ENCODE results near the gene HNRNPLL. TPM values are rescaled to one million over a fixed set of nuclear protein-coding genes. Genes with fewer than 3 reads are reported as not detected.
A peak's percentile ranks its signal among the peaks of the same experiment; 100 is the strongest.

The HNRNPLL gene
- total RNA-seq, 1 experiment from 2014 or later = 46.6 TPM

DNA sequence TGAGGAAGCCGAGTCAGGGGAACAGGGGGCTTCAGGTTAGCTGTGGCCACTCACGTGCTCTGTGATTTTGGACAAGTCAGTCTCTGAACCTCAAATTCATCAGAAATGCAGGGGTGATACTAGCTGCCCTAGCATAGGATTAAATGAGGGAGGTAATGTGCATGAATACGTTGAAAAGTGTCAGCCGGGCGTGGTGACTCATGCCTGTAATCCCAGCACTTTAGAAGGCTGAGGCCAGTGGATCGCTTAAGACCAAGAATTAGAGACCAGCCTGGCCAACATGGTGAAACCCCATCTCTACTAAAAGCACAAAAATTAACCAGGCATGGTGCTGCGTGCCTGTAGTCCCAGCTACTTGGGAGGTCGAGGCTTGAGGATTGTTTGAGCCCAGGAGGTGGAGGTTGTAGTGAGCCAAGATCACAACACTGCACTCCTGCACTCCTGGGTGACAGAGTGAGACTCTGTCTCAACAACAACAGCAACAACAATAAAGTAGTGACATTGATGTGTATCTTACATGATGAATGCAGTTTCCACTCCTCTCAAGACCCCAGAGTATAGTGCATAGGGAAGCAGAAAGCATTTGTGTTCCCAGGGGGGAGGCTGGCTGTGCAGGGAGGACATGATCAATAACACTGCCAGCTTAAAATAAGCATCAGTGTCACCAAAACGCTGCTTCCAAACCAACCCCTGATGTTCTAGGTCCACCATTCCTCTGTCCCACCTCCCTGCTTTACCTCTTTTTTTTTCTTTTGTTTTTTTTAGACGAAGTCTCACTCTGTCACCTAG lies 68.8 kb downstream of the HNRNPLL start:
- Histone ChIP-seq H3K9me3 (replicated peaks) (no peaks in the 10 kb centered on the region), H3K27me3 (replicated peaks) (no peaks in the 10 kb centered on the region), H3K27ac (no peak overlapping the region), H3K4me3 (no peak overlapping the region), H3K36me3 (no peaks in the 10 kb centered on the region), H3K4me1 (replicated peaks) (peaks cover 6% of the 10 kb centered on the region; the same call in 1 of the 2 replicates)
- DNase-seq (ENCODE audit: low read depth in 1 of 2, low spot score in 2 of 2) = no peak

GRCh38 chr2:38533180-38533579 lies 69.5 kb downstream of the HNRNPLL start:
- Histone ChIP-seq H3K36me3 (no peaks in the 10 kb centered on the region), H3K4me3 (no peak overlapping the region), H3K9me3 (replicated peaks) (no peaks in the 10 kb centered on the region), H3K27ac (no peak overlapping the region), H3K27me3 (replicated peaks) (no peaks in the 10 kb centered on the region), H3K4me1 (replicated peaks) (peaks cover 6% of the 10 kb centered on the region; the same call in 1 of the 2 replicates)
- no peak for DNase-seq (ENCODE audit: low read depth in 1 of 2, low spot score in 2 of 2)

DNA sequence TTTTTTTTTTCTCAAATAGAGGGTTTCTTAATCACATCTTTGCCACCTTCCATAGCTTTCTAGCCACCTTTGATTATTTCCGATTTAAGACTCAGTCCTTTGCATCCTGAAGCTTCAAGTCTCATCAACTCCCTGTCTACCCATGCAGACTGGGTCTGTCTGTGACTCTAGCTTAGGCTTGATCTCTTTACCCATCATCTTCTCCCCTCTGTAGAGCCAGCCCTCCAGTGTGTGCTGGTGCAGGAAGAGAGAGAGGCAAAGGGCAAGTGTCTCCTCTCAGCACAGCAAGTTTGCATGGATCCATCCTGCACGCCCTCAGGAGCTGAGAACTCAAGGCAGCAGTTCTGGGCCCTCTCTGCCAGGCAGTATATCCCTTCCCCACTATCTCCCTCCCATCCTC lies 70.4 kb downstream of the HNRNPLL start:
- Histone ChIP-seq H3K36me3 (no peaks in the 10 kb centered on the region), H3K9me3 (replicated peaks) (no peaks in the 10 kb centered on the region), H3K4me3 (no peak overlapping the region), H3K27me3 (replicated peaks) (no peaks in the 10 kb centered on the region), H3K4me1 (replicated peaks) (peaks cover 6% of the 10 kb centered on the region; the same call in 1 of the 2 replicates), H3K27ac (no peak overlapping the region)
- DNase-seq (ENCODE audit: low read depth in 1 of 2, low spot score in 2 of 2) = no peak

DNA sequence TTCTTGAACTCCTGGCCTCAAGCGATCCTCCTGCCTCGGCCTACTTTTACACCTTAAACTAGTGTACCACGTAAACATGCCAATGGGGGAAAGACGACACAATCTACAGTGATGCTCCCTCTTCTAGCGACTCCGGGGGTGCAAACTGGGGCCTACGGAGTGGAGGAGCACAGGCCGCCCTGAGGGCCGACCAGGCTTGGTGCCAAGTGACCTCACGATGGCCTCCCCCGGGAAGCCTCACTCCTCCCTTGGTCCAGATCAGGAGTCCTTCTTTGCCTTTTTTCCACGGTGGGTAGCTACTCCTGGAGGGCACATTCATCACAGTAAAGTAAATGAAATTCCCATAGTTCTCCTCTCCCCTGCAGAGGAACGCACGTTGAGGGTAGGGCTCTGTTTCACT lies 73.5 kb downstream of the HNRNPLL start:
- DNase-seq (ENCODE audit: low read depth in 1 of 2, low spot score in 2 of 2) = no peak
- Histone ChIP-seq H3K27ac (no peak overlapping the region), H3K4me1 (replicated peaks) (no peaks in the 10 kb centered on the region), H3K27me3 (replicated peaks) (0 out of 2 replicates have a peak, but pooled peaks cover 3% of the 10 kb centered on the region), H3K9me3 (replicated peaks) (no peaks in the 10 kb centered on the region), H3K4me3 (no peak overlapping the region), H3K36me3 (no peaks in the 10 kb centered on the region)

DNA sequence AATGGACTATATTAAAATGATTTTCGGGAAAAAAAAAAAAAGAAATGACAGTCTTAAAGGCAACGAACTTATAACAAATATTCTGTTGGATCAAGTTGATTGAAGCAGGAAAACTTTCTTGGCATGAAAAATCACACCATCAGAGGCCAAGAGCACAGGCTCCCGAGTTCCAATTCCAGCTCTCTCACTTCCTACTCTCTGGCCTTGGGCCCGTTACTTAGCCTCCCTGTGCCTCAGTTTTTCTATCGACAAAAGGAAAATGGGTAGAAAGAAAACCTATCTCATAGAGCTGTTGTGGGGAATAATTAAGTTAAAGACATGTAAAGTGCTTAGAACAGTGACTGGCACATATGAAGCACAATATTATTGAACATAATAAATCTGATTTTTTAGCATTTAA lies 74.2 kb downstream of the HNRNPLL start:
- no peak for DNase-seq (ENCODE audit: low read depth in 1 of 2, low spot score in 2 of 2)
- Histone ChIP-seq H3K27ac (no peak overlapping the region), H3K4me3 (no peak overlapping the region), H3K27me3 (replicated peaks) (0 out of 2 replicates have a peak, but pooled peaks cover 3% of the 10 kb centered on the region), H3K36me3 (no peaks in the 10 kb centered on the region), H3K4me1 (replicated peaks) (no peaks in the 10 kb centered on the region), H3K9me3 (replicated peaks) (no peaks in the 10 kb centered on the region)

GRCh38 chr2:38528008-38528442 lies 74.7 kb downstream of the HNRNPLL start:
- Histone ChIP-seq H3K4me3 (peak overlapping the region; percentile 33), H3K27me3 (replicated peaks) (0 out of 2 replicates have a peak, but pooled peaks cover 3% of the 10 kb centered on the region), H3K4me1 (replicated peaks) (no peaks in the 10 kb centered on the region), H3K27ac (no peak overlapping the region), H3K9me3 (replicated peaks) (no peaks in the 10 kb centered on the region), H3K36me3 (no peaks in the 10 kb centered on the region)
- peak; percentile 56 to 63 for DNase-seq (ENCODE audit: low read depth in 1 of 2, low spot score in 2 of 2)

DNA sequence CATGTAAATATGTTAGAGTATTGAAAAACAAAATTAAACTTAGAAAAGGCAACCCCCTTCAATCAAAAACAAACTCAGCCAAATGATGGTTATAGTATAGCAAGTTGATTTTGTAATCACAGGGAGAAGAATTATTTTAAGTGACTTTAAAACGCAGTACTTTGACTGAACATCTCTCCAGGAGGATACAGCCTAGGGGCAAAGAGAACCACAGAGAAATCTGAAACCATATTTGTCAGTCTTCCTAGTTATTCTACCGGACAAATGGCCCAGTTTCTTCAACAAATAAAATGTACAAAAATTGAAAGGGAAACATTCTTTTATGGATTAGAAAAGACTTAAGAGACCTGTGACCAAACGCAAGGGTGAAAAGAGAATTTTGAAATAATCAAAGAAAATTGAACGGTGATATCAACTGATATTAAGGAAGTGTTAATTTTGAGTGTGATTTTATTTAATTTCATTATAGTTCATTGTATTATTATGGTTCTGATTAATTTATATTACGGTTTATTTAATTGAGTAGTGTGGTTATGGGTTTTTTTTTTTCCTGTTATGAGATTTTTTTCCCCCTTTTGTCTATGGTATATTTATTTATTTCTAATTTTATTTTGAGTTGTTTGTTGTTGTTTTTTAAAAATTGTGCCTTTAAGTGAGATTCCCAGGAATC lies 75.3 kb downstream of the HNRNPLL start:
- Histone ChIP-seq H3K9me3 (replicated peaks) (no peaks in the 10 kb centered on the region), H3K27ac (no peak overlapping the region), H3K27me3 (replicated peaks) (0 out of 2 replicates have a peak, but pooled peaks cover 3% of the 10 kb centered on the region), H3K4me3 (peak overlapping the region; percentile 33), H3K4me1 (replicated peaks) (no peaks in the 10 kb centered on the region), H3K36me3 (no peaks in the 10 kb centered on the region)
- DNase-seq (ENCODE audit: low read depth in 1 of 2, low spot score in 2 of 2) = no peak

GRCh38 chr2:38526195-38526594 lies 76.5 kb downstream of the HNRNPLL start:
- Histone ChIP-seq H3K27ac (no peak overlapping the region), H3K9me3 (replicated peaks) (no peaks in the 10 kb centered on the region), H3K4me3 (no peak overlapping the region), H3K27me3 (replicated peaks) (0 out of 2 replicates have a peak, but pooled peaks cover 3% of the 10 kb centered on the region), H3K36me3 (no peaks in the 10 kb centered on the region), H3K4me1 (replicated peaks) (no peaks in the 10 kb centered on the region)
- DNase-seq (ENCODE audit: low read depth in 1 of 2, low spot score in 2 of 2) = no peak

GRCh38 chr2:38524580-38524979 lies 78.1 kb downstream of the HNRNPLL start:
- Histone ChIP-seq H3K4me1 (replicated peaks) (no peaks in the 10 kb centered on the region), H3K36me3 (no peaks in the 10 kb centered on the region), H3K27ac (no peak overlapping the region), H3K27me3 (replicated peaks) (0 out of 2 replicates have a peak, but pooled peaks cover 3% of the 10 kb centered on the region), H3K9me3 (replicated peaks) (no peaks in the 10 kb centered on the region), H3K4me3 (no peak overlapping the region)
- DNase-seq (ENCODE audit: low read depth in 1 of 2, low spot score in 2 of 2) = no peak

- Histone ChIP-seq H3K9me3 (replicated peaks) (no peaks in the 10 kb centered on the region), H3K27ac (no peak overlapping the region), H3K4me3 (no peak overlapping the region), H3K27me3 (replicated peaks) (0 out of 2 replicates have a peak, but pooled peaks cover 3% of the 10 kb centered on the region), H3K36me3 (no peaks in the 10 kb centered on the region), H3K4me1 (replicated peaks) (no peaks in the 10 kb centered on the region)
- DNase-seq (ENCODE audit: low read depth in 1 of 2, low spot score in 2 of 2) = no peak
These were observed 78.8 kb downstream of the HNRNPLL start for GRCh38 chr2:38523728-38524437.

GRCh38 chr2:38522754-38523349 lies 79.9 kb downstream of the HNRNPLL start:
- Histone ChIP-seq H3K4me1 (replicated peaks) (no peaks in the 10 kb centered on the region), H3K36me3 (no peaks in the 10 kb centered on the region), H3K27me3 (replicated peaks) (0 out of 2 replicates have a peak, but pooled peaks cover 3% of the 10 kb centered on the region), H3K4me3 (no peak overlapping the region), H3K27ac (no peak overlapping the region), H3K9me3 (replicated peaks) (no peaks in the 10 kb centered on the region)
- no peak for DNase-seq (ENCODE audit: low read depth in 1 of 2, low spot score in 2 of 2)

DNA sequence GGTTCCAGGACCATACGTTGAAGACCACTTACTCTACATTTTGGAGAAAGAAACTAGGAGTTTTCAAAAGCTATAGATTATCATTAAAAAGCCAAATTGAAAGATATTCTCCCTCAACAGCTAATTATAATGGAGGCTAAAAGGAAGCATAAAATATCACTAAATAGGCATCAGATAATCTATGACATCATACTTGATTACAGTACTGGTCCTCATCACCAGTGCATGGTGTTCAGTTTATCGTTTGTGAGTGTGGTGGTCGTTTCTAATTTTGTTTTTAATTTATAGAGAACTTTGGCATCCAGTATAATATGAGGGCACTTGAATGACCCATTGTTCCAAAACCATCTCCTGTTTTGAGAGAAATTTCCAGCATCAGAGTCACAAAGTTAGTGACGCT lies 80.9 kb downstream of the HNRNPLL start:
- Histone ChIP-seq H3K4me1 (replicated peaks) (no peaks in the 10 kb centered on the region), H3K9me3 (replicated peaks) (no peaks in the 10 kb centered on the region), H3K4me3 (no peak overlapping the region), H3K27me3 (replicated peaks) (0 out of 2 replicates have a peak, but pooled peaks cover 3% of the 10 kb centered on the region), H3K36me3 (no peaks in the 10 kb centered on the region), H3K27ac (no peak overlapping the region)
- DNase-seq (ENCODE audit: low read depth in 1 of 2, low spot score in 2 of 2) = no peak

DNA sequence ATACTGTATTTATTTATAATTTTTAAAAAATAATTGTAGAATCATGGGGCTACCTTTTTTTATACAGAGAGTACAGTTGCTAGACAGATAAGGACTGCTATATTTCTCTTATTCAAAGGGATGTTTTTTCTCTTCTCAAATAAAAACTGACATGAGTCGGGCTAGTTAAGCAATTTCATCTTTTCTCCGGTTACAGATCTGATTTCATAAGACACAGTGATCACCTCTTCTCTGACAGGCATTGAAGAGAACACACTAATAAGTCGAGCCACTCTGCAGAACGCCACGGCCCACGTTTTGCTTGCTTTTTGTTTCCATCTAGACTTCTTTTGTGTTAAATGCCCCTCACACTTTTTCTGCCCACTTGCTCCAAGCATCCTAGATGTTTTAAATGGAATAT lies 85.4 kb downstream of the HNRNPLL start:
- H3K36me3 ChIP-seq = no peaks in the 10 kb centered on the region
- DNase-seq (ENCODE audit: low read depth in 1 of 2, low spot score in 2 of 2) = no peak
- no peak overlapping the region for H3K27ac ChIP-seq
- no peaks in the 10 kb centered on the region for H3K27me3 ChIP-seq (replicated peaks)
- no peak overlapping the region for H3K4me3 ChIP-seq
- no peaks in the 10 kb centered on the region for H3K4me1 ChIP-seq (replicated peaks)
- no peaks in the 10 kb centered on the region for H3K9me3 ChIP-seq (replicated peaks)
